ENCODE measurements around the gene BEX5. TPM values are rescaled to one million over a fixed set of nuclear protein-coding genes. Genes with fewer than 3 reads are reported as not detected.
A peak's percentile ranks its signal among the peaks of the same experiment; 100 is the strongest.
"Not testable (repeated sequence)": the region's sequence is repeated elsewhere in the genome, so short reads cannot be mapped to it uniquely, and the experiment has no call there.

BEX5 gene
- 0.65 TPM for polyA plus RNA-seq (2013, experiment 1 of 2; ENCODE audit: insufficient read length)
- polyA plus RNA-seq (2013, experiment 2 of 2; ENCODE audit: insufficient read length): 1.5 TPM

DNA sequence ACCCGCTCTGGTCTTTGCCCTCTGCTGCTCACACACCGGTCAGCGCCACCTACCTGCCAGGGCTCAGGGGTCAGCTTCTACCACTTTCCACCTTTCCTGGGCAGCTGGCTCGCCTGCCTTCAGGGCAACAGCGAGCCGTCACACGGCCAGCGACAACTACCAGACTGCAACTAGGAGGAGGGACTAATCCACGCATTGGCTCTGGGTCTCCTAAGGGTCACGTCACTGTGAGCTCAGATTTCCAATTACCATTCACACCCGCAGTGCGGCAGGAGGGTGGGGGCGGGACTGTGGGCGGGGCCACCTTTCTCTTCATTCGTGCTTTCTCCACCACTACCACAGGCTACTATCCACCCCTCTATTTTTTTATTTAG is at the start of gene BEX5:
Gene BEX5 (minus strand): TSS at position 172 of the 374 bp plus-strand sequence. CDS start 1,712 bp downstream, outside the sequence.
- peak; percentile 44 for DNase-seq

DNA sequence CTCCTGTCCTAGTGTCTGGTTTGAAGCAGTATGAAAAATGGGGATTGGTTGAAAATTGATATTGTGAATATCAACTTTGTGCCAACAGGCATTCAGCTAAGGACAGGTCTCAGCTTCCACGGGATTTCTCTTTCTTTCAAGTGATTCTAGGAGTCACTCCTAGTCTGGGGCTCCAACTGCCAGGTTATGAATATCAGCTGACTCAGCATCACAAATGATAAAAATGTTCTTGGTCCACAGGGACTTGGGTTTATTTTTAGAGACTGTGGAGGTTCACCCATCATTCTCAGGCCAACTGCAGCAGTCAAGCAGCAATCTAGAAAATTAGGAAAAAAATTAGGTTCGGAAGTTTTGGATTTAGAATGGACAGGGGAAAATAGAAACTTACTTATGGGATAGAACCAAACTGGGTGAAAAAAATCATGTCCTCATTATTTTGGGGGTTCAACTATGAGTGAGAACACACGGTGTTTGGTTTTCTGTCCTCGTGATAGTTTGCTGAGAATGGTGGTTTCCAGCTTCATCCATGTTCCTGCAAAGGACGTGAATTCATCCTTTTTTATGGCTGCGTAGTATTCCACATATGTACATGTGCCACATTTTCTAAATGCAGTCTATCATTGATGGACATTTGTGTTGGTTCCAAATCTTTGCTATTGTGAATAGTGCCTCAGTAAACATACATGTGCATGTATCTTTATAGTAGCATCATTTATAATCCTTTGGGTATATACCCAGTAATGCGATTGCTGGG is 30.4 kb upstream of the BEX5 start:
- no peak for DNase-seq

DNA sequence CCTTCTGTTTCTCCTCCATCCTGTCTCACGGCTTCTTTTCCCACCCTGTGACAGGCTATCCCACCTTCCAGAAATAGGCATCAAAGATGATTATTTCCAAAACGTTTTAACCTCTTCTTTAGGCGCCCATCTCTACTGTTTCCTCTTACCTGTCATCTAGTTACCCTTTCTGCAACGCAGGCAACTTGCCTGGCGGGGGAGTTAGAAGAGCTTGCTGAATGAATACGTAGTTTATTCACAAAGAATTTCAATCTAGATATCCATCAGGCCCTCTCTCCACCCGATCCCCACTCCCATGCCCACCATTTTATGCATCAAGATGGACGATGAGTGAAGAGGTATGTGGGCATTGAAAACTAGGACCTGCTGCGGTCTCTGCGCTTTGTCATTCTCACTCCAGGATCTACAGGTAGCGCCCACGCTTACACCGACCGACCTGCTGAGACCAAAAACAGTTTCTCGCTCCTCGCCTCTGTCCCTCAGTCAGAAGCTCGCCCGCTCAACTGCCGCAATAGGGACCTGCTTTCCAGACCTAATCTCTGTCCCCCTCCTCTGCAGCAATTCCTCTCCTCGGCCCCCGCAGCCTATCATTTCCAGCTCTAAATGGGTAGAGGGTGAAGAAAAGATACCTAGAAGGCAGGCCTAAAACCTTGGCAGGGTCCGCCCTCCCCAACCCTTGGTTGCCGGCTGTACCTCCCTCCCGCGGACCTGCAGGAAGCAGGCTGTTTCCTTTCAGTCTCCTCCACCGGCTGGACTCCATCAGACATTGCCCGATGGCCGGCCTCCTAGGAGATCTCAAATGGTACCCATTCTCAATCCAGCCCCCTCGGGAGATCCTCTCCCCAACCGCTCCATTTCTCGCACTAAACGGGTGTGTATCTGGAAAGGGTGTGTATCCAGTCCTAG is 624 bp downstream of the BEX5 start:
- no peak for DNase-seq

DNA sequence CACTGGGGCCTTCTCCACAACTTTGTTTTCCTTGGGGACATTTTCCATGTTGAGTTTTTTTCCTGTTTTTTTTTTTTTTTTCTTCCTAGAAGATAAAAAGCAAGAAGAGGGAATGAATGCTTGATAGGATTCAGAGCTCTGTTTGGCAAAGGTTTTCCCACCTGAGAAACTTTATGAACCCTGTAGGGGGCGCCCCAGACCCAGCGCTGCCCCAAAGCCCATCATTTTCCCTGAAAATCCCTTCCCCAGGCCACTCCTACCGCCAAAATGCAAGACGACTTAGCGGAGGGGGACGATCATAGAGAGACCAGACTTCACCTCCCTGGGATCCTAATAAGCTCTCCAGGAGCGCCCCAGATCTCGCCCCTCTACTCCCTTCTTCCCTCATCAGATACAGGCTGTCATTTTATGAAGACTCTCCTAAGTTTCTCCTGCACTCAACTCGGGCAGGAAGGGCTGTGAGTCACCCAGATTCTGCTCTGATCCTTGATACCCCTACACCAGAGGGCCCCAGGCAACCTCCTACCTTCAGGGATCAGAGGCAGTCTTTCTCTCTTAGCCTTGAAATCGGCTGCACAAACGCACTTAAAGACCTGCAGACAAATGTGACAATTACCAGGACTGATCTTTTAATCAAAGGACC is 1.4 kb downstream of the BEX5 start:
- no peak for DNase-seq

DNA sequence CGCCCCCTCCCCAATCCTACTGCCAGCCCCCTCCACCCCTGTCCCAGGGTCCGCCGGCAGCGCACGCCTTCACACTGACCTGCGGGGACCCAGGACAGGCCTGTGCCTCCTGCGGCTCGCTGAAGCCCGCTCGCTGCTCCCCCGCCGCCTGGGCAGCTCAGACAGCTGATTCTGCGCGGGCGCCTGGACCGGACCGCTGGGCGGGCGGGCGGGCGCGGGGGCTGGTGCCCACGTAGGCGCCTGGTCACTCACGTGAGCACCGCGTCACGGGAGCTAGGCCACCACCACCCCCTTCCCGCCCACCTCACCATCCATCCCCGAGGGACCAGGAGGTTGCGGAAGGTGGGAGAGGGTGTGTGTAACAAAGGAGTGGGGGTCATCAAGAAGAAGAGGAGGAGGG is 13.5 kb downstream of the BEX5 start, which contains the start of gene TCEAL6:
Gene TCEAL6 (minus strand): TSS at position 208 of the 400 bp plus-strand sequence.
- not testable (repeated sequence) for DNase-seq

DNA sequence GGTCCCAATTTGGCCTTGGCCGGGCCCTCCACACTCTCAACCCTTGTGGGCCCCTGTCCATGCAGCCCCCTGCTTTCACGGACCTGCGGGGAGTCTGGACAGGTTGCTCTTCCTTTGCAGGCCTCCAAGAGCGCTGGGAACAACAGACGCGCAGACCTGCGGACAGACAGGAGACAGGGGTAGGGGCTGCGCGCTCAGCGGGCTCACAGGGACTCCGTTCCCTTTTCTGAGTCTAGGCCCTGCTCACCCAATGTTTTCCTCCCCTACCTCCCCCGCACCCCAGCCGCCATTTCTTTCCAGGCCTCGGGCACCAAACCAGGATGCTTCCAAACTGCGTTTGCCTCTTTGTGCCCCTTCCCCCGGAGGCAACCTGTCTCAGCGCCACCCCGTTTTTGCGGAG is 14.1 kb downstream of the BEX5 start:
- DNase-seq: not testable (repeated sequence)

DNA sequence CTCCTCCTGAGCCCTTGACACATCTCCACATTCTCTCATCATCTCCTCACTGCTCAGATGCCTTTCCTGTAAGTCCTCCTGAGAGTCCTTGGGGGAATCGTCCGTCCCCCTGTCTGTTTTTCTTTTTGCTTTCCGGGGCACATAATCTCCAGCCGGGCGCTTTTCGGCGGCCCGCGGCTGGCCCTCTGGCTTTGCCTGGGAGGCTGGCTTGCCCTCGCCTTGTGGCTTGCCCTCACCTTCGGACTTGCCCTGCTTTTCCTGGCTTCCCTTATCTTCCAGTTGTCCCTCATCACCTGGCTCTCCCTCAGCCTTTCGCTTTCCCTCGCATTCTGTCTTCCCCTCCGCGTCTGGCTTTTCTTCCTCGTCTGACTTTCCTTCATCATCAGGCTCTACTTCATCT is 14.9 kb downstream of the BEX5 start:
- not testable (repeated sequence) for DNase-seq

DNA sequence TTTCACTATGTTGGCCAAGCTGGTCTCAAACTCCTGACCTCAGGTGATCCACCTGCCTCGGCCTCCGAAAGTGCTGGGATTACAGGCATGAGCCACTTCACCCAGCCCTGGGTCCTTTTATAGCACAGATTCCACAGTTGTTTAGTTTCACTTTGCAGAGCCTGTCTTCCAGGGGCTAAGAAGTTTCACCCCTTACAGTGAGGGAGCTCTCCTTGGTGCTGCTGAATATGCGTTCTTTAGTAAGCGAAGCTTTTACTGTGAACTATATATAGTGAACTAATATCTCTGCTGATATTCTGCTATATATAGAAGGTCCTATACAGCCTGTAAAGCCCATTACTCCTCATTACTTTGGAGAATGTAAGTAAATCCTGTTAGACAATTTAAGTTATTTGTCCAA is 17.7 kb downstream of the BEX5 start:
- no peak for DNase-seq

DNA sequence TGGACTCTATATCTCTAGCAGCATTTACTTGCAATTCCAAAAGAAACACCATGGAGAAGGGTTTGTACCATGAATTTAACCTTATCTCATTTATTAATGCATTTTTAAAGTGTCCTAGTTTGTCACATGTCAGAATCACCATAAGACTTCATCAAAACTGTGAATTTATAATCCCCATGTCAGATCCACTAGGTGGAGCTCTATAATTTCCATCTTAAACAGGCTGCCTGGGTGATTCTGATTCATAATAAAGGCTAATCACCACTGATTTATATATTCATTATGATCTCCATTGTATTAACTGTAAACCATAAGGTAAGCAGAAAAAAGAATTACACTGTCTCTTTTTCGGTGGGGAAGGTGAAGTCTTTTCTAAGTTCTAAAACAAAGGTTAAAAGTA is 26.3 kb downstream of the BEX5 start:
- DNase-seq: no peak

DNA sequence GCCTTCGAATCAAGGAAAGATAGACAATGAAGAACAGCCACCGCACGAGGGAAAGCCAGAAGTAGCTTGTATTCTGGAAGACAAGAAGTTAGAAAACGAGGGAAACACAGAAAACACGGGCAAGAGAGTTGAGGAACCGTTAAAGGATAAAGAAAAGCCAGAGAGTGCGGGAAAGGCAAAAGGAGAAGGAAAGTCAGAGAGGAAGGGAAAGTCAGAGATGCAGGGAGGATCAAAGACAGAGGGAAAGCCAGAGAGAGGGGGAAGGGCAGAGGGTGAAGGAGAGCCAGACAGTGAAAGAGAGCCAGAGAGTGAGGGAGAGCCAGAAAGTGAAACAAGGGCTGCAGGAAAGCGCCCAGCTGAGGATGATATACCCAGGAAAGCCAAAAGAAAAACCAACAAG is 28.9 kb downstream of the BEX5 start:
- DNase-seq: no peak

DNA sequence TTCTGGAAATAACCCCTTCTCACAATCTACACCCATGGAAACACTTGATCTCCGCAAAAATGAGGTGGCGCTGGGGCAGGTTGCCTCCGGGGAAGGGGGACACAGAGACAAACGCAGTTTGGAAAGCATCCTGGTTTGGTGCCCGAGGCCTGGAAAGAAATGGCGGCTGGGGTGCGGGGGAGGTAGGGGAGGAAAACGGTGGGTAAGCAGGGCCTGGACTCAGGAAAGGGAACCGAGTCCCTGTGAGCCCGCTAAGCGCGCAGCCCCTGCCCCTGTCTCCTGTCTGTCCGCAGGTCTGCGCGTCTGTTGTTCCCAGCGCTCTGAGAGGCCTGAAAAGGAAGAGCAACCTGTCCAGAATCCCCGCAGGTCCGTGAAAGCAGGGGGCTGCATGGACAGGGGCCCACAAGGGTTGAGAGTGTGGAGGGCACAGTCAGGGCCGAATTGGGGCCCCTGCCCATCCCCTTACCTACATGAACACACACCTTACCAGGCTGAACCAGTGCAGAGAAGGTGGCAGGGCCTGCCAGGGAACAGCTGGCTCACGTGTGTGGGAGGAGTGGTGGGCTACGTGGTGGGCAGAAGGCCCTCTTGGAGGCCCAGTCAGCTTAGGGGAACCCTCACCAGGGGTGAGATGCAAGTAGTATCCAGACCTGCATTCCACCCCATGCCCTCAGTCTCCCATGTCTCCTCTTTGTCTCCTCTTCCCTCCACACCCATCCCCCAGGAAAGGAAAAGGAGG is 29.5 kb downstream of the BEX5 start:
- not testable (repeated sequence) for DNase-seq

DNA sequence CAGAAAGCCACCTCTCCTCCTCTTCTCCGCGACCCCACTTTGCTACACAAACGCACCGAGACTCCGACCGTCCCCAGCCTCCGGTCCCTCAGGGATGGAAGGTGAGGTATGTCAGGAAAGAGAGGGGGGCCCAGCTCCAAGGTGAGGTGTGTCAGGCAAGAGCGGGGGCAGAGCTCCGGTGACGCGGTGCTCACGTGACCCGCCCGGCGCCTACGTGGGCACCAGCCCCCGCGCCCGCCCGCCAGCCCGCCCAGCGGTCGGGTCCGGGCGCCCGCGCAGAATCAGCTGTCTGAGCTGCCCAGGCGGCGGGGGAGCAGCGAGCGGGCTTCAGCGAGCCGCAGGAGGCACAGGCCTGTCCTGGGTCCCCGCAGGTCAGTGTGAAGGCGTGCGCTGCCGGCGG is 30.3 kb downstream of the BEX5 start, which contains the start of gene TCEAL2:
Gene TCEAL2 (plus strand): TSS at position 244 of the 400 bp plus-strand sequence. CDS start 1,152 bp downstream, outside the sequence.
- not testable (repeated sequence) for DNase-seq

DNA sequence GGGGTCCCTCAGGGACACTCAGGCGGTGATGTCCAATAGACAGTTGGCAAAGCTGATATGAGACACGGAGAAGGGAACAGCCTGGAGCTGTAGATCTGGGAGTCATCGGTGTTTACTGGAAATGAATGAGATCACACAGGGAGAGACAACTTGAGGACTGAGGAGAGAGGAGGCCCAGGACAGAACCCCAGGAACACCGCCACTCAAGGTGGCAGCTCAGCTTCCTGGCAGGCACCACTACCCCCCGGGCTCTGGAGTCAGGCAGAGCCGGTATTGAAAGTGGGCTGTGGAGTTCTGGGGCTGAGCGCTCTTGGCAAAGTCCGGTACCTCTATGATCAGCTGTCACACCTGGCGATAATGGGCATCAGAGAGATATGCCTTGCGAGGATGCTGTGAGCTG is 30.8 kb downstream of the BEX5 start:
- not testable (repeated sequence) for DNase-seq

DNA sequence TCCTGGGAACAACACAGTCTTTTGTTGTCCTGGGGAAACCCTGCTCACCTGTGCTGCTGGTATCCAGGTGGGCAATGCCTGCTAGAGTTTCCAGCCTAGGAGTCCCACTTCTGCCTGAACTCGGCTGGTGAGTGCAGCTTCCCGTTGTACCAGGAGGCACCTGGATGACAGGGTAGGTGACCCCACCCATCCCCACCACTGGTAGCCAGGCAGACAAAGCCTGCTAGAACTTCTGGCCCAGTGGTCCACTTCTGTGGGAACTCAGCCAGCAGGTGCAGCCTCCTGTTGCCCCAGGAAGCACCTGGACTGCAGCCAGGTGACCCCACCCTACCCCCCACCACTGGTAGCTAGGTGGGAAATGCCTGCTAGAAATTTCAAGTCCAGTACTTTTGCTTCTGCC is 40.0 kb downstream of the BEX5 start:
- DNase-seq: no peak

DNA sequence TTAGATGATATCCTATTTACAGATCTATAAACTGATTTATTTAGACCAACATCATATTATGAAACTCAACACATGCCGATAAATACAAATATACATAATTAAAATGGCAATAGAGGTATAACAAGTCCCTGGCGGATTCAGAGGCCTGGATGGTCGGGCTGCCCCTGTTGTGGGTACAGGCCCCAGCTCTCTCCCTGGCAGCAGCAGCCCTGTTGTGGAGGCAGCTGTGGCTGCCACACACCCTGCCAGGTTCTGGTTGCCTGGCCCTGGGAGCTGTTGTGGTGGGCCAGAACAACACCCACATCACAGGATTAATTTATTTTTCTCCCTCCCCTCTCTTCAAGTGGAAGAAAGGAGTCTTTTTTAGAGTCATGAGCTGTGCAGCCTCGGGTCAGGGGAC is 42.4 kb downstream of the BEX5 start:
- DNase-seq: no peak
